Suppressor macrophage treated with lipopolysaccharide for 4 hours (primary cell): Measurements from ENCODE around the gene NOS3.

Experiments used
- DNase-seq: peaks from one replicate; pipeline ENCODE4 v3.0.0-alpha.2; 2020

The NOS3 gene

GRCh38 chr7:150981644-150982043 lies 9.2 kb upstream of the NOS3 start:
- no peak for DNase-seq

- DNase-seq, result no peak
Observed at GRCh38 chr7:150982351-150982750, 8.5 kb upstream of the NOS3 start.

GRCh38 chr7:150983893-150984368 lies 6.9 kb upstream of the NOS3 start:
- DNase-seq, result peak; percentile 46

- DNase-seq, result peak; percentile 69
Observed at GRCh38 chr7:150986099-150986512, 4.7 kb upstream of the NOS3 start.

- no peak for DNase-seq
Observed at GRCh38 chr7:150986556-150986955, 4.3 kb upstream of the NOS3 start.

- DNase-seq, result peak; percentile 57
Observed at GRCh38 chr7:150988230-150989226, 2.3 kb upstream of the NOS3 start.

- DNase-seq, result peak; percentile 44
Observed at GRCh38 chr7:150989456-150989855, 1.4 kb upstream of the NOS3 start.

- no peak for DNase-seq
Observed at GRCh38 chr7:150992051-150992640, 1.3 kb downstream of the NOS3 start.

- no peak for DNase-seq
Observed at GRCh38 chr7:150992833-150993302, 2.1 kb downstream of the NOS3 start.

- DNase-seq, result no peak
Observed at GRCh38 chr7:150993511-150993910, 2.7 kb downstream of the NOS3 start.

- peak; percentile 33 for DNase-seq
Observed at GRCh38 chr7:150994141-150994837, 3.5 kb downstream of the NOS3 start.

GRCh38 chr7:150994838-150995510 lies 4.2 kb downstream of the NOS3 start:
- DNase-seq, result no peak

- DNase-seq, result peak; percentile 31
Observed at GRCh38 chr7:150996376-150997074, 5.7 kb downstream of the NOS3 start.

- DNase-seq, result no peak
Observed at GRCh38 chr7:150997075-150997511, 6.3 kb downstream of the NOS3 start.

GRCh38 chr7:150997817-150998216 lies 7.0 kb downstream of the NOS3 start:
- DNase-seq, result no peak

GRCh38 chr7:150998341-150998740 lies 7.5 kb downstream of the NOS3 start:
- DNase-seq, result no peak

- DNase-seq, result no peak
Observed at GRCh38 chr7:150999001-150999400, 8.2 kb downstream of the NOS3 start.

GRCh38 chr7:150999497-151000230 lies 8.8 kb downstream of the NOS3 start:
- no peak for DNase-seq

GRCh38 chr7:151000897-151001495 lies 10.2 kb downstream of the NOS3 start:
- no peak for DNase-seq

- DNase-seq, result no peak
Observed at GRCh38 chr7:151001546-151001945, 10.7 kb downstream of the NOS3 start.

- DNase-seq, result no peak
Observed at GRCh38 chr7:151003572-151003971, 12.8 kb downstream of the NOS3 start.
